Adrenal gland (tissue), 12 donors: ENCODE data around the gene TMPRSS3. TPM values are rescaled to one million over a fixed set of nuclear protein-coding genes. Genes with fewer than 3 reads are reported as not detected.

ENCODE experiments used
- DNase-seq, 7 donors: peaks; one replicate each; pipeline ENCODE4 v3.0.0-alpha.2; 2019 to 2020
- H3K27ac ChIP-seq, 5 donors: fragments of 200-600 bp; sonication (generic) in 4 of 5; 1 replicate in 3 of 5; 2 replicates in 2 of 5; pipeline versions ENCODE4 v1.5.1 to v1.8.0; 2016 to 2020; ENCODE audit warnings: mild to moderate bottlenecking in 1 of 5
- H3K27me3 ChIP-seq: fragments of 200-600 bp; 2 replicates; pipeline ENCODE4 v1.8.0; 2021
- H3K36me3 ChIP-seq, 2 donors: fragments of 200-600 bp; replicated peaks in 1 of 2; 1 replicate in 1 of 2; 2 replicates in 1 of 2; pipeline versions ENCODE4 v1.5.1 to v1.8.0; 2018 to 2022
- H3K4me1 ChIP-seq, 2 donors: fragments of 200-600 bp; replicated peaks in 1 of 2; 1 replicate in 1 of 2; 2 replicates in 1 of 2; pipeline versions ENCODE4 v1.5.1 to v1.8.0; 2018 to 2021
- H3K4me3 ChIP-seq, 4 donors: fragments of 200-600 bp; sonication (generic) in 3 of 4; one replicate each; pipeline ENCODE4 v1.5.1; 2016 to 2018
- H3K9me3 ChIP-seq, 3 donors: fragments of 200-600 bp; sonication (generic) in 1 of 3; replicated peaks in 1 of 3; 1 replicate in 2 of 3; 2 replicates in 1 of 3; pipeline versions ENCODE4 v1.5.1 to v1.8.0; 2016 to 2021
- POLR2A ChIP-seq, 2 donors: fragments of 450-650 bp; IDR thresholded peaks; one replicate each; pipeline ENCODE4 v1.6.1; 2017; ENCODE audit warnings: antibody characterized with exemption in 2 of 2, mild to moderate bottlenecking in 2 of 2, moderate library complexity in 1 of 2
- WGBS, 4 donors: extraction: QIAGEN DNeasy Blood & Tissue Kit in 2 of 4; methylation state at CpG; one replicate each; pipeline versions ENCODE4 v1.1.5 to v1.1.7; 2013 to 2017; 5-methylcytosine and 5-hydroxymethylcytosine counted together
- intact Hi-C, 2 donors: fragments of 100-400 bp; cut with DNase I; formaldehyde crosslinking; loops; one replicate each; pipeline versions ENCODE4 v1.14.1 to v1.15.0; 2022 to 2023
- polyA plus RNA-seq, 3 donors: library from polyadenylated mRNA; stranded (reverse); fragments of 200-250 nt in 2 of 3; fragments of 350-450 nt in 1 of 3; fragmentation: Illumina TruSeq in 1 of 3; extraction: RNeasy Lipid Tissue Mini Kit (QIAGEN cat#74804) in 1 of 3; gene quantifications; one replicate each; pipeline ENCODE4 v1.2.3, GENCODE V29; 2013 to 2014
- total RNA-seq, 9 donors: library from RNA; depleted of rRNA in 4 of 9; stranded (reverse); fragments of >200 nt in 4 of 9; fragments of 120-200 nt in 1 of 9; fragmentation: NEBNext Ultra II Directional in 1 of 9; extraction: Animal tissue kit (Norgen Biotek cat#: 25700) in 1 of 9; gene quantifications; one replicate each; pipeline versions ENCODE4 v1.1.0 to v1.2.4, GENCODE V29; 2013 to 2023
- TF ChIP-seq, protein P1 (sequence below), 6 experiments: fragments of 450-650 bp in 4 of 6; fragments of 200-600 bp in 2 of 6; sonication (generic) in 1 of 6; IDR thresholded peaks; 1 replicate in 5 of 6; 2 replicates in 1 of 6; pipeline versions ENCODE4 v1.5.1 to v1.8.0; 2016 to 2021; ENCODE audit warnings: antibody characterized with exemption in 6 of 6, mild to moderate bottlenecking in 2 of 6, moderate library complexity in 1 of 6
- donor health status: healthy with polysubstance abuse.
- donor health status: Bipolar disorder and iron deficiency.
- donor health status: DM: yes; HTN: yes; CAD: no.
- donor health status: DM: no; HTN: no; CAD: no.
- donor health status: DM: no; HTN: no; CAD: no.
- donor health status: DM: yes; HTN: yes; CAD: no.

The TMPRSS3 gene
- total and polyA plus RNA-seq, 12 donors = 0.14 to 2.9 (median 0.38) TPM; not detected in 3

- 93 to 95% (median 94%) methylated on average over 6 of the region's 6 CpGs for WGBS, 4 donors
- H3K36me3 ChIP-seq = no peaks in the 10 kb centered on the region
- DNase-seq = no peak
- H3K9me3 ChIP-seq = no peaks in the 10 kb centered on the region
- peaks cover 2% of the 10 kb centered on the region for H3K27me3 ChIP-seq
- TF ChIP-seq POLR2A (IDR thresholded peaks at IDR 0.05) = no peak
- TF ChIP-seq, protein P1, sequence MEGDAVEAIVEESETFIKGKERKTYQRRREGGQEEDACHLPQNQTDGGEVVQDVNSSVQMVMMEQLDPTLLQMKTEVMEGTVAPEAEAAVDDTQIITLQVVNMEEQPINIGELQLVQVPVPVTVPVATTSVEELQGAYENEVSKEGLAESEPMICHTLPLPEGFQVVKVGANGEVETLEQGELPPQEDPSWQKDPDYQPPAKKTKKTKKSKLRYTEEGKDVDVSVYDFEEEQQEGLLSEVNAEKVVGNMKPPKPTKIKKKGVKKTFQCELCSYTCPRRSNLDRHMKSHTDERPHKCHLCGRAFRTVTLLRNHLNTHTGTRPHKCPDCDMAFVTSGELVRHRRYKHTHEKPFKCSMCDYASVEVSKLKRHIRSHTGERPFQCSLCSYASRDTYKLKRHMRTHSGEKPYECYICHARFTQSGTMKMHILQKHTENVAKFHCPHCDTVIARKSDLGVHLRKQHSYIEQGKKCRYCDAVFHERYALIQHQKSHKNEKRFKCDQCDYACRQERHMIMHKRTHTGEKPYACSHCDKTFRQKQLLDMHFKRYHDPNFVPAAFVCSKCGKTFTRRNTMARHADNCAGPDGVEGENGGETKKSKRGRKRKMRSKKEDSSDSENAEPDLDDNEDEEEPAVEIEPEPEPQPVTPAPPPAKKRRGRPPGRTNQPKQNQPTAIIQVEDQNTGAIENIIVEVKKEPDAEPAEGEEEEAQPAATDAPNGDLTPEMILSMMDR (IDR thresholded peaks at IDR 0.05) = no peak
- no peak overlapping the region for H3K4me3 ChIP-seq
- no peaks in the 10 kb centered on the region for H3K4me1 ChIP-seq
- intact Hi-C loops = no loop called here
- no peak overlapping the region for H3K27ac ChIP-seq
These were observed 8.0 kb downstream of the TMPRSS3 start for GRCh38 chr21:42387843-42388340.

DNA sequence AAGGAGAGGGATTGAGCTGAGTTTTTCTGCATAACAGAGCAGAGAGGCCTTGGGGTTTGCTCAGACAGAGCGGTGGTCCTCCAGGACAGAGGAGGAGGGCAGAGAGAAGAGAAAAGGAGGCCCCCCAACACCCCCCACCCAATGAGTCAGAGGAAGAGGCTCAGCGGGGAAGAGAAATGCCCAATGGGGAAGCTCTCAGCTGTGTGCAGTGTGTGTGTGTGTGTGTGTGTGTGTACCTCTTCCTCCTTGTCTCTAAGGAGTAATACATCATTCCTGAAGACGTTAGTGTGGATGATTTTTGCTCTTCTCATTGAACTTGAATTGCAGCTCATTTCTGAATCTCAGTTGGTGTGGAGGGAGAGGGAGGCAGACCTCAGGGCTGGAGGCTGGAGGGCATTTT lies 8.7 kb downstream of the TMPRSS3 start:
- no peak for TF ChIP-seq POLR2A (IDR thresholded peaks at IDR 0.05)
- TF ChIP-seq, protein P1 (IDR thresholded peaks at IDR 0.05) = no peak
- Histone ChIP-seq H3K4me1 (no peaks in the 10 kb centered on the region), H3K27ac (no peak overlapping the region), H3K9me3 (no peaks in the 10 kb centered on the region), H3K27me3 (peaks cover 2% of the 10 kb centered on the region), H3K36me3 (no peaks in the 10 kb centered on the region), H3K4me3 (no peak overlapping the region)
- intact Hi-C loops = no loop called here
- DNase-seq = no peak
- WGBS, 4 donors = 35 to 57% (median 40%) methylated on average over 2 to 3 of the region's 3 CpGs

- H3K27me3 ChIP-seq = peaks cover 2% of the 10 kb centered on the region
- DNase-seq = no peak
- intact Hi-C loops = no loop called here
- no peak for TF ChIP-seq POLR2A (IDR thresholded peaks at IDR 0.05)
- H3K36me3 ChIP-seq = no peaks in the 10 kb centered on the region
- no peaks in the 10 kb centered on the region for H3K4me1 ChIP-seq
- H3K4me3 ChIP-seq = no peak overlapping the region
- WGBS, 4 donors = 77 to 95% (median 92%) methylated on average over 11 of the region's 11 CpGs
- H3K27ac ChIP-seq = no peak overlapping the region
- no peaks in the 10 kb centered on the region for H3K9me3 ChIP-seq
These were observed 9.7 kb downstream of the TMPRSS3 start for GRCh38 chr21:42386034-42386591.

GRCh38 chr21:42385619-42386018 lies 10.2 kb downstream of the TMPRSS3 start:
- H3K4me1 ChIP-seq = no peaks in the 10 kb centered on the region
- H3K27ac ChIP-seq = no peak overlapping the region
- no peaks in the 10 kb centered on the region for H3K9me3 ChIP-seq
- intact Hi-C loops = no loop called here
- TF ChIP-seq, protein P1 (IDR thresholded peaks at IDR 0.05) = no peak
- TF ChIP-seq POLR2A (IDR thresholded peaks at IDR 0.05) = no peak
- H3K27me3 ChIP-seq = peaks cover 2% of the 10 kb centered on the region
- no peak overlapping the region for H3K4me3 ChIP-seq
- WGBS, 4 donors = 74 to 84% (median 81%) methylated on average over 5 of the region's 5 CpGs
- no peak for DNase-seq
- H3K36me3 ChIP-seq = no peaks in the 10 kb centered on the region

DNA sequence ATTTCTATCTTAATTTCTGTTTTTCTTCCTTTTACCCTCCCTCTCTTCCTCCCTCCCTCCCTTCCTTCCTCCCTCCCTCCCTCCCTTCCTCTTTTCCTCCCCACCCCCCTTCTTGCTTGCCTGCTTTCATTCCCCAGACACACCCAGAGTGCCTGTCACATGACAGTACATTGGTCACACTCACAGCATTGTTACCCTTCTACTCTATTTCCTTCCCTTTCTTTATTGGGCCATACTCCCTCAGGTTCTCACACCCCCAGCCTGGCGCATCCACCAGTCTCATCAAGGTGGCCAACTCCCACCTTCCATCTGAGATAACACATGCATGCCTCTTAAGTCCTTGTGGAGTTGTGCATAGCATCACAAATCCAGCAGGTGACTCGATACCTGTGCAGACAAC lies 10.9 kb downstream of the TMPRSS3 start:
- WGBS, 4 donors = 77 to 91% (median 81%) methylated on average over 2 of the region's 2 CpGs
- Histone ChIP-seq H3K9me3 (no peaks in the 10 kb centered on the region), H3K27me3 (peaks cover 2% of the 10 kb centered on the region), H3K27ac (no peak overlapping the region), H3K4me1 (no peaks in the 10 kb centered on the region), H3K36me3 (no peaks in the 10 kb centered on the region), H3K4me3 (no peak overlapping the region)
- TF ChIP-seq POLR2A (IDR thresholded peaks at IDR 0.05) = no peak
- TF ChIP-seq, protein P1 (IDR thresholded peaks at IDR 0.05) = no peak
- intact Hi-C loops = no loop called here
- DNase-seq = no peak
